ENCODE results near the gene ANGPTL7. TPM values are rescaled to one million over a fixed set of nuclear protein-coding genes. Genes with fewer than 3 reads are reported as not detected.

The ANGPTL7 gene
- total RNA-seq, 1 donor from 2014 or later, result 2.0 TPM

GRCh38 chr1:11211925-11212587, 22.9 kb downstream of the ANGPTL7 start:
- H3K27ac ChIP-seq, result no peak overlapping the region
- H3K36me3 ChIP-seq, result peaks cover 58 to 62% of the 10 kb centered on the region in 2 donors
- no peak overlapping the region for H3K4me3 ChIP-seq
- H3K9me3 ChIP-seq, result no peaks in the 10 kb centered on the region
- peaks cover 0 to 3% of the 10 kb centered on the region in 2 donors for H3K4me1 ChIP-seq
- no peak for DNase-seq (ENCODE audit: low spot score in 2 of 2)
- intact Hi-C loops (cut with DNase I), result no loop called here
- TF ChIP-seq, protein P1, sequence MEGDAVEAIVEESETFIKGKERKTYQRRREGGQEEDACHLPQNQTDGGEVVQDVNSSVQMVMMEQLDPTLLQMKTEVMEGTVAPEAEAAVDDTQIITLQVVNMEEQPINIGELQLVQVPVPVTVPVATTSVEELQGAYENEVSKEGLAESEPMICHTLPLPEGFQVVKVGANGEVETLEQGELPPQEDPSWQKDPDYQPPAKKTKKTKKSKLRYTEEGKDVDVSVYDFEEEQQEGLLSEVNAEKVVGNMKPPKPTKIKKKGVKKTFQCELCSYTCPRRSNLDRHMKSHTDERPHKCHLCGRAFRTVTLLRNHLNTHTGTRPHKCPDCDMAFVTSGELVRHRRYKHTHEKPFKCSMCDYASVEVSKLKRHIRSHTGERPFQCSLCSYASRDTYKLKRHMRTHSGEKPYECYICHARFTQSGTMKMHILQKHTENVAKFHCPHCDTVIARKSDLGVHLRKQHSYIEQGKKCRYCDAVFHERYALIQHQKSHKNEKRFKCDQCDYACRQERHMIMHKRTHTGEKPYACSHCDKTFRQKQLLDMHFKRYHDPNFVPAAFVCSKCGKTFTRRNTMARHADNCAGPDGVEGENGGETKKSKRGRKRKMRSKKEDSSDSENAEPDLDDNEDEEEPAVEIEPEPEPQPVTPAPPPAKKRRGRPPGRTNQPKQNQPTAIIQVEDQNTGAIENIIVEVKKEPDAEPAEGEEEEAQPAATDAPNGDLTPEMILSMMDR (IDR thresholded peaks at IDR 0.05), result no peak
- no peaks in the 10 kb centered on the region for H3K27me3 ChIP-seq

DNA sequence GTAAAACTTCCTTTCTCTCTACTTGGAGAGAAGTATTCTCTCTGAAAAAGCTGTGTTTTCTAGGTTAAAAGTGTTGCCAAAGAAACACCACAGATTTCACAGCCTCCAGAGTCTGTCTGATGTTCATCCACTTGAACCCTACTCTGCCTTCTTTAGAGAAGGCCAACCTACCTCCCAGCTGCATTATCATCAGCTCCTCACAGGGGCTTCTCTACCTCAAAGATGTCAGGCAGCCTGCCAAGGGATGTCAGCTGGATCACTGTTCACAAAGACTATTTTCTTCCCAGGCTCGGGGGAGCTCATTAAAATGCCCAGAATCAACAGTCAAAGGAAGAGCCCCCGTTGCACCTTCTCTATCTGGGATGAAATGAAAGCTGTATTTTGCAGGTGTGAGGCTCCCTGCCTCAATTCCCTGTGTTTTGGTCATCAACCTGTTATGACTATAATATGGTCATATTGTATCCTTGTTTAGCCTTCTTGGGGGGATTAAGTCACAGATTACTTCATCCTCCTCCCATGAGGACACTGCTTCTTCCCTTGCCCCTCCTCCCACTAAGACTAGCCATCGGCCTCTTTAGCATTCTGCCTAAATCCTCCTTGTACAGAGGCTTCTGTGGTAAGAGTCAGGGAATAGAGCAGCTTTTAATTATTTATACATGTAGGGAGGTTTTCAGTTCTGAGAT, 25.7 kb downstream of the ANGPTL7 start:
- TF ChIP-seq, protein P1 (IDR thresholded peaks at IDR 0.05), result no peak
- H3K36me3 ChIP-seq, result peaks cover 65 to 81% of the 10 kb centered on the region in 2 donors
- no peaks in the 10 kb centered on the region for H3K27me3 ChIP-seq
- H3K27ac ChIP-seq, result no peak overlapping the region
- no peak overlapping the region for H3K4me3 ChIP-seq
- no peak for DNase-seq (ENCODE audit: low spot score in 2 of 2)
- H3K4me1 ChIP-seq, result no peaks in the 10 kb centered on the region
- no peaks in the 10 kb centered on the region for H3K9me3 ChIP-seq
- intact Hi-C loops (cut with DNase I), result no loop called here

DNA sequence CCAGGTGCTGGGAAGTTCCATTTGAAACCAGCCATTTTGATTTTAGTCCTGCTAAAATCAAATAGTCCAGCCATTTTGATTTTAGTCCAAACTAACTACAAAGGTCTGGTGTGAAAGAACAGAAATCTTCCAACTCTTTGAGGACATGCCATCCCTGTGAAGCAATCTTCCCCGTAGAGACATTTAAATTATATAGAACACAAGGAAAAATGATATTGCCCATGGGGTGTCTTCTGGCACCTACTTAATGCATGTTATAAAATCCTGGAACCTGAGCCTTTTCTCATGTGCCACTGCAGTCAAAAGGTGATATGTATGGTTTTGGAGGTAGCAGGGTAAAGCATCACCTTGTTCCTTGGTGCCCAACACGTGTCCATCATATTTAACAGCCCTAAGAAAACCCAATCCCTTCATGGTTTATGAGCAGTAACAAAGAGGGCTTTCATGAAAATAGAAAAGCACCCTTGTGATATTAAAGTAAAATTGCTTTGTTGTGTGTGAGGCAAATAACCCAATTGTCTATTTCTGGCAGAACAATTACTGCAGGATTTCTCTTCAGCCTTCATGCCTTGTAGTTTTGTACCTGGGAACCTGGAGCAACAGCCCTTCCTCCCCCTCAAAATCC, 26.3 kb downstream of the ANGPTL7 start:
- H3K9me3 ChIP-seq, result no peaks in the 10 kb centered on the region
- no peaks in the 10 kb centered on the region for H3K4me1 ChIP-seq
- intact Hi-C loops (cut with DNase I), result no loop called here
- peaks cover 65 to 76% of the 10 kb centered on the region in 2 donors for H3K36me3 ChIP-seq
- H3K27me3 ChIP-seq, result no peaks in the 10 kb centered on the region
- DNase-seq (ENCODE audit: low spot score in 2 of 2), result no peak
- no peak overlapping the region for H3K4me3 ChIP-seq
- H3K27ac ChIP-seq, result no peak overlapping the region
- TF ChIP-seq, protein P1 (IDR thresholded peaks at IDR 0.05), result no peak

DNA sequence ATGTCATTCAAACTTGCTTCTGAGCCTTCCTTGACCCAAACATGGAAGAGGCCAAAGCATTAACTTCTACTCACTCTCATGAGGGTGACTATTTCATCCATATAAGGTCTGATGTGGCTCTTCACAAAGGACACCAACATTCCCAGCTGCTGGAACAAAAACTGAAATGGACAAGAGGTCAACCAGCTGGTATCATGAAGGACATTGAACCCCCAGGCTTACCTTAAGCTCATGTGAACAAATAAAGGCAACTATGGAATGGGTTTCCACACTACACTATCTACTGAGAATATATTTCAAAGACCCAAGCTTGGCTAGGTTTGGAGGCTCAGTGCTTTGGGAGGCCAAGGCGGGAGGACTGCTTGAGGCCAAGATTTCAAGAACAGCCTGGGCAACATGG, 26.9 kb downstream of the ANGPTL7 start:
- Histone ChIP-seq H3K4me1 (no peaks in the 10 kb centered on the region), H3K36me3 (peaks cover 63 to 70% of the 10 kb centered on the region in 2 donors), H3K9me3 (no peaks in the 10 kb centered on the region), H3K27me3 (no peaks in the 10 kb centered on the region), H3K4me3 (no peak overlapping the region), H3K27ac (no peak overlapping the region)
- intact Hi-C loops (cut with DNase I), result no loop called here
- no peak for DNase-seq (ENCODE audit: low spot score in 2 of 2)
- TF ChIP-seq, protein P1 (IDR thresholded peaks at IDR 0.05), result no peak

GRCh38 chr1:11227106-11228077, 38.2 kb downstream of the ANGPTL7 start:
- intact Hi-C loops (cut with DNase I), result no loop called here
- no peaks in the 10 kb centered on the region for H3K9me3 ChIP-seq
- TF ChIP-seq, protein P1 (IDR thresholded peaks at IDR 0.05), result no peak
- peaks cover 50 to 64% of the 10 kb centered on the region in 2 donors for H3K36me3 ChIP-seq
- H3K27me3 ChIP-seq, result no peaks in the 10 kb centered on the region
- H3K27ac ChIP-seq, result no peak overlapping the region
- H3K4me3 ChIP-seq, result no peak overlapping the region
- DNase-seq (ENCODE audit: low spot score in 2 of 2), result no peak
- no peaks in the 10 kb centered on the region for H3K4me1 ChIP-seq

Data from ascending aorta (tissue), 2 donors.